Endothelial cell (in vitro differentiated cells): ENCODE results near the gene PLXNB3. TPM values are rescaled to one million over a fixed set of nuclear protein-coding genes. Genes with fewer than 3 reads are reported as not detected.

ENCODE experiments used
- DNase-seq: peaks from one replicate; pipeline ENCODE4 v3.0.0; 2021; ENCODE audit warnings: low spot score
- H3K27ac Mint-ChIP-seq: one replicate; pipeline ENCODE4 v1.8.0; 2021; ENCODE audit warnings: mixed read lengths, inconsistent platforms; ENCODE audit not compliant: unreplicated experiment
- H3K27me3 Mint-ChIP-seq: one replicate; pipeline ENCODE4 v1.8.0; 2021; ENCODE audit warnings: mild to moderate bottlenecking, moderate library complexity, mixed read lengths, inconsistent platforms; ENCODE audit not compliant: unreplicated experiment
- H3K36me3 Mint-ChIP-seq: one replicate; pipeline ENCODE4 v1.8.0; 2021; ENCODE audit warnings: mild to moderate bottlenecking, low read depth, mixed read lengths, inconsistent platforms; ENCODE audit not compliant: unreplicated experiment
- H3K4me1 Mint-ChIP-seq: one replicate; pipeline ENCODE4 v1.8.0; 2021; ENCODE audit warnings: mild to moderate bottlenecking, mixed read lengths, inconsistent platforms; ENCODE audit not compliant: unreplicated experiment
- H3K4me3 Mint-ChIP-seq: one replicate; pipeline ENCODE4 v1.8.0; 2021; ENCODE audit warnings: mild to moderate bottlenecking, mixed read lengths, inconsistent platforms; ENCODE audit not compliant: unreplicated experiment
- H3K9me3 Mint-ChIP-seq: one replicate; pipeline ENCODE4 v1.8.0; 2021; ENCODE audit warnings: mixed read lengths, inconsistent platforms; ENCODE audit not compliant: unreplicated experiment
- total RNA-seq: library from RNA; stranded (reverse); fragmentation: NEBNext Ultra II Directional; extraction: Animal tissue kit (Norgen Biotek cat#: 25700); gene quantifications from one replicate; pipeline ENCODE4 v1.2.1, GENCODE V29; 2021; ENCODE audit not compliant: unreplicated experiment
- TF ChIP-seq, protein P1 (sequence below): fragments of 200-600 bp; sonication (generic); IDR thresholded peaks from one replicate; pipeline ENCODE4 v1.5.0; 2021; ENCODE audit warnings: antibody characterized with exemption; ENCODE audit not compliant: unreplicated experiment

Gene PLXNB3
- total RNA-seq, 1 donor from 2014 or later = 11.2 TPM

DNA sequence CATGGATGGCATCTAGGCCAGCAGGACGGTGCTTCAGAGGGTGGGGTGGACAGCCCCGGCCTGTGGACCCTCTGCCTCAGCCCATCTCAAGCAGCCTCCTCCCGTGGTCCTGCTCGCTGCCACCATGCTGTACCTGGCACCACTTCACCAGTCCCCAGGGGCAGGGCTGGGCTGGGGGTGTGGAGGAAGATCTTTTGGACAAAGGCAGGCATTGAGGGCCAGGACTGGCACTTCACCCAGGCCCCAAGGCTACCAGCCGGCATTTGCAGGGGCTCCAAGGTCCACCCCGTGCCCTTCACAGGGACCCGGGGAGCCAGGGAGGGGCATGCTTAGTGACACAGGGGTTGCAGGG is 713 bp downstream of the PLXNB3 start:
- H3K27me3 Mint-ChIP-seq = no peaks in the 10 kb centered on the region
- DNase-seq = no peak
- no peak overlapping the region for H3K4me3 Mint-ChIP-seq
- no peaks in the 10 kb centered on the region for H3K36me3 Mint-ChIP-seq
- no peaks in the 10 kb centered on the region for H3K9me3 Mint-ChIP-seq
- peaks cover 2% of the 10 kb centered on the region for H3K4me1 Mint-ChIP-seq
- TF ChIP-seq, protein P1, sequence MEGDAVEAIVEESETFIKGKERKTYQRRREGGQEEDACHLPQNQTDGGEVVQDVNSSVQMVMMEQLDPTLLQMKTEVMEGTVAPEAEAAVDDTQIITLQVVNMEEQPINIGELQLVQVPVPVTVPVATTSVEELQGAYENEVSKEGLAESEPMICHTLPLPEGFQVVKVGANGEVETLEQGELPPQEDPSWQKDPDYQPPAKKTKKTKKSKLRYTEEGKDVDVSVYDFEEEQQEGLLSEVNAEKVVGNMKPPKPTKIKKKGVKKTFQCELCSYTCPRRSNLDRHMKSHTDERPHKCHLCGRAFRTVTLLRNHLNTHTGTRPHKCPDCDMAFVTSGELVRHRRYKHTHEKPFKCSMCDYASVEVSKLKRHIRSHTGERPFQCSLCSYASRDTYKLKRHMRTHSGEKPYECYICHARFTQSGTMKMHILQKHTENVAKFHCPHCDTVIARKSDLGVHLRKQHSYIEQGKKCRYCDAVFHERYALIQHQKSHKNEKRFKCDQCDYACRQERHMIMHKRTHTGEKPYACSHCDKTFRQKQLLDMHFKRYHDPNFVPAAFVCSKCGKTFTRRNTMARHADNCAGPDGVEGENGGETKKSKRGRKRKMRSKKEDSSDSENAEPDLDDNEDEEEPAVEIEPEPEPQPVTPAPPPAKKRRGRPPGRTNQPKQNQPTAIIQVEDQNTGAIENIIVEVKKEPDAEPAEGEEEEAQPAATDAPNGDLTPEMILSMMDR = no peak
- H3K27ac Mint-ChIP-seq = no peak overlapping the region

DNA sequence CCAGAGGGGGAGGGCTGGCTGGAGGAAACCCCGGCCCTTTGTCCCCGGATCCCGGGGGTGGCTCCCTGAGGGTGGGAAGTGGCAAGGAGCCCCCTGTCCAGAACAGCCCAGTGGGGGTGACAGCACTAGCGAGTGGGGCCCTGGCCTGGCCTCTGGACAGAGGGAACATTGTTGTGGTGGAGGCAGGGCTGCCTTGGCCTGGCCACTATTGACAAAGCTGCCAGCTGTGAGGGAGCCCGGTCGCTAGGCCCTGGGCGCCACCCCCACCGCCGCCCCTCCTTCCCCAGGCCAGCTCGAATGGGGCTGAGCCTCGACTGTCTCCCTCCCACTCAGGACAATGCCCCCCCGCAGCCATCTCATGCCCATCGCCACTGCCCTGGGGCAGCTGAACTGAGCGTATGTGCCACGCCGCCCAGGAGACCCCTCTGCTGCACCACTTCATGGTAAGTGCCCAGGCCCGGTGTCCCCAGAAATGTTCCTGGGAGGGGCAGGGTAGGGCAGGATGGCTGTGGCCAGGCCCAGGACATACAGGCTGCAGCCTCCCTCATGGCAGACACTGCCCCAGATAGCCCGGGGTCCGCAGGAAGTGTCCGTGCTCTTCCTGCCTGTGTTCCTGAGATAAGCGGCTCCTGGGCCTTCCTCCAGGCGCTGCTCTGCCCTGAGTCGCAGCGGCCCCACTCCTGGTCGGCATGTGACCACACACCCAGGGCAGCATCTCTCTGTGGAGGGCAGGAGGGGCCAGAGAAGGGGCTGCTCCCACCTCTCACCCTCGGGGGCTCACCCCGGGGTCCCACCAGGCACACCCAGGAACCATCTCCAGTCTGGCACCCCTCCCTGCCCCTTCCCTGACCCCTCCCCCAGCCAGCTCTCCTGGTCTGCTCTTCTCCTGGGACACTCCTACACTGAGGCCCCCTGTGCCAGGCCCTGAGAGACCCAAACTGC is 1.4 kb downstream of the PLXNB3 start:
- Mint-ChIP-seq H3K36me3 (no peaks in the 10 kb centered on the region), H3K27ac (no peak overlapping the region), H3K4me3 (no peak overlapping the region), H3K27me3 (peaks cover 2% of the 10 kb centered on the region), H3K4me1 (peaks cover 2% of the 10 kb centered on the region), H3K9me3 (no peaks in the 10 kb centered on the region)
- peak; percentile 45 for DNase-seq
- TF ChIP-seq, protein P1 = no peak

DNA sequence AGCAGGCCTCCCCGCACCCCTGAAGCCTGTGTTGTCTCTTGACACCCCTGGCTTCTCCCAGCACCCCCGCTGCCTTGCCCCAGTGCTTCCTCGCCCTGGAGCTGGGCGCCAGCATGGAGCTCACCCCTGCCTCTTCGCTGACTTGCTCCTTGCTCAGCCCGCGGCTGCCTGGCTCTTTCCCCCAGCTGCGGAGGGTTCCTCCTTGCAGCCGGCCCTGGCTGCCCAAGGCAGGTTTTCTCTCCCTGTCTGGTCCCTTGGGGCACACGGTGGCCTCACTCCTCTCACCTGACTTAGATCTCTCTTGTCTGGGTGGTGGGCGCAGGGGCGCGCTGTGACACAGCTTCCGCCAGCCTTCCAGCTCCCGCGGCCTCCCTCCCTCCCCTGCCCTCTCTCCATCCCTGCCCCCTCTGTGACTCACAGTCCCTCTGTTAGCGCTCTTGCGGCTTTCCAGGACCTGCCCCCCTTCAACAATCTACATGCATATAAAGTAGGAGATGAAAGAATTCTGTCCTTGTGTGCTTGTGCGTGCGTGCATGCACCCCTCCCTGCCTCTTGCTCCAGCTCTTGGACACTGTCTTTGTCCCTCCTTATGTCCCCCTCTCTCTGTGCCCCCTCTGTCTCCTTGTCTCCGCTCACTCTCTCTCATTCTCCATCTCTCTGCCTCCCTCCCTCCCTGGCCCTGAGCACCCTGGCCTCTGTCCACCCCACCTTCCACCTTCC is 2.2 kb downstream of the PLXNB3 start:
- no peaks in the 10 kb centered on the region for H3K36me3 Mint-ChIP-seq
- H3K9me3 Mint-ChIP-seq = no peaks in the 10 kb centered on the region
- TF ChIP-seq, protein P1 = no peak
- no peak for DNase-seq
- H3K27ac Mint-ChIP-seq = no peak overlapping the region
- H3K4me1 Mint-ChIP-seq = peaks cover 2% of the 10 kb centered on the region
- no peak overlapping the region for H3K4me3 Mint-ChIP-seq
- peaks cover 3% of the 10 kb centered on the region for H3K27me3 Mint-ChIP-seq

DNA sequence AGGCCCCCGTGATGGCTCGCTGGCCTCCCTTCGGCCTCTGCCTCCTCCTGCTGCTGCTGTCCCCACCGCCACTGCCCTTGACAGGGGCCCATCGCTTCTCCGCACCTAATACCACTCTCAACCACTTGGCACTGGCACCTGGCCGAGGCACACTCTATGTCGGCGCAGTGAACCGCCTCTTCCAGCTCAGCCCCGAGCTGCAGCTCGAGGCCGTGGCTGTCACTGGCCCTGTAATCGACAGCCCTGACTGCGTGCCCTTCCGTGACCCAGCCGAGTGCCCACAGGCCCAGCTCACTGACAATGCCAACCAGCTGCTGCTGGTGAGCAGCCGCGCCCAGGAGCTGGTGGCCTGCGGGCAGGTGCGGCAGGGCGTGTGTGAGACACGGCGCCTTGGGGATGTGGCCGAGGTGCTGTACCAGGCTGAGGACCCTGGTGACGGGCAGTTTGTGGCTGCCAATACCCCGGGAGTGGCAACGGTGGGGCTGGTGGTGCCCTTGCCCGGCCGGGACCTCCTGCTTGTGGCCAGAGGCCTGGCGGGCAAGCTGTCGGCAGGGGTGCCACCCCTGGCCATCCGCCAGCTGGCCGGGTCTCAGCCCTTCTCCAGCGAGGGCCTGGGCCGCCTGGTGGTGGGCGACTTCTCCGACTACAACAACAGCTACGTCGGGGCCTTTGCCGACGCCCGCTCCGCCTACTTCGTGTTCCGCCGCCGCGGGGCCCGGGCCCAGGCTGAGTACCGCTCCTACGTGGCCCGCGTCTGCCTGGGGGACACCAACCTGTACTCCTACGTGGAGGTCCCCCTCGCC is 3.0 kb downstream of the PLXNB3 start:
- Mint-ChIP-seq H3K27ac (no peak overlapping the region), H3K4me3 (no peak overlapping the region), H3K36me3 (no peaks in the 10 kb centered on the region), H3K4me1 (peaks cover 2% of the 10 kb centered on the region), H3K27me3 (peaks cover 3% of the 10 kb centered on the region), H3K9me3 (no peaks in the 10 kb centered on the region)
- DNase-seq = no peak
- TF ChIP-seq, protein P1 = no peak
